ENCODE data around the gene TMEM235.

The TMEM235 gene

DNA sequence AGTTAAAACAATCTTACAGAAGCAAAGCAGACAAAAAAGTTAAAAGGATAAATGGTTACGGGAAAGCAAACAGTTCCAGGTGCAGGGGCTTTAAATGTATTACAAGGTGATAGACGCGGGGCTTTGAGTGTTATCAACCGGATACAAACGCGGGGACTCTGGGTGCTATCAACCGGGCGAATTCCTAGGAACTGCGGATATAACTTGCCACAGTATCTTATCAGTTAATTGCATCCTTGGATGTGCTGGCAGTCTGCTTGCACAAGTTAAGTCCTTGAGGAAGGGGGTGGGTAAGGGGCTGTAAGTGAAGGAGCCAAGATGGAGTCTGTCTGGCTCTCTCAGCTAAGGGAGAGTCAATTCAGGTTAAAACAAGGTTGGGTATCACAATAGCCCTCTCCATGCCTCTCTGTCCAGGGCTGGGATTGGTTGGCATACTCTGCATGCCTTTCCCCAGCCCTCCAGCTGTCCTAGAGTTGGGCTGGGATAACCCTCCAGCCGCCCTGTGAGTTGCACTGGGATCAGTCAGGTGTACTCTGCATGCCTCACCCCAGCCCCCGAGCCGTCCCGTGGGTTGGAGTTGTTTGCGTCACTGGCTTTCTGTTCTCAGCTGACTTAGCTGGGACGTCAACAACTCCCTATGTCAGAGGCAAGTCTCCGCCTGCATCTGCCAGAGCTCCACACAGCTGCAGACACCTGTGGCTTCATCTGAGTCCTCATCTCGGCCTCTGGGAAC is 40.9 kb downstream of the TMEM235 start:
- peak in 2 of 3 experiments; percentile 41 to 50 for DNase-seq (ENCODE audit: low read depth in 3 of 3)

DNA sequence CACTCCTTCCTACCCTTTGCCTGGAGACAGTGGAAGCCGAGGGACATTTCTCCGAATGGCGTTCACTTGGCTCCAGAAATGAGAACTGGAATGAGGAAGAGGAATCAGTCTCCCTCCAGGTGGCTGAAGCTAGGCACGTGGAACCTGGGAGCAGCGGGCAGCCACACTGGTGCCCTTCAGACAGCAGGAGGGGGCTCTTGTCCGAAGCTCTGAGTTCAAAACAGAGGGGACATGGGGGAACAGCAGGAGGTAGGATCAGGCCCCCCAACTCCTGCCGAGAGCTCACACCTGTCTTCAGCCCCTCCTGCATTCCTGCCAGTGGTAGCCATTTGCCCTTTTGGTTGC is 41.5 kb downstream of the TMEM235 start:
- DNase-seq (ENCODE audit: low read depth in 3 of 3): no peak

DNA sequence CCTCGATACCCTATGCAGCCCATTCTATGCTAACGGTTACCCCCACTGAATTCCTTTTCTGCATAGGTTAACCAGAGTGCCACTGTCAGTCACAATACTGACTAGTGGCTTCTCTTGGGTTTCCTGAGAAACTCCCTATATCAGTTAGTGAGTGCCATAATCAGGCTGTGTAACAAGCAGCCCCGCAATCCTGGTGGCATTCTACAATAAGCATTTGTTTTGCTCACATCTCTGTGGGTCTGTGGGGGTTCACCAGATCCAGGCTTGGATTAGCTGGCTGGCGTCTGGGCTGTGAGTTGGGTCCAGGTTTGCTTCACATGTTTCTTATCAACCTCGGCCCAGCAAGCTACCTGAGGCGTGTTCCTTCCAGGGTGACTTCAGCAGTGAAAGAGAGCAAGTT is 42.4 kb downstream of the TMEM235 start:
- no peak for DNase-seq (ENCODE audit: low read depth in 3 of 3)

DNA sequence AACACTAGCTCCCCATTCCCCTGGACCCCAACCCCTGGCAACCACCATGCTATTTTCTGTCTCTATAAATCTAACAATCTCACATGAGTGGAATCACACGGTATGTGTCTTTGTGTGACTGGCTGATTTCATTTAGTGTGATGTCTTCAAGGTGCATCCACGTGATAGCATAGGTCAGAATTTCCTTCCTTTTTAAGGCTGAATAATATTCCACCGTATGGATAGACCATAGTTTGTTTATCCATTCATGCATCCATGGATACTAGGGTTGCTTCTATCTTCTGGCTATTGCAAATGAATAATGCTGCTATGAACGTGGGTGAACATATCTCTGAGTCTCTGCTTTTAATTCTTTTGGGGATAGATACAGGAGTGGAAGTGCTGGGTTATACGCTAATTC is 43.9 kb downstream of the TMEM235 start:
- no peak for DNase-seq (ENCODE audit: low read depth in 3 of 3)

DNA sequence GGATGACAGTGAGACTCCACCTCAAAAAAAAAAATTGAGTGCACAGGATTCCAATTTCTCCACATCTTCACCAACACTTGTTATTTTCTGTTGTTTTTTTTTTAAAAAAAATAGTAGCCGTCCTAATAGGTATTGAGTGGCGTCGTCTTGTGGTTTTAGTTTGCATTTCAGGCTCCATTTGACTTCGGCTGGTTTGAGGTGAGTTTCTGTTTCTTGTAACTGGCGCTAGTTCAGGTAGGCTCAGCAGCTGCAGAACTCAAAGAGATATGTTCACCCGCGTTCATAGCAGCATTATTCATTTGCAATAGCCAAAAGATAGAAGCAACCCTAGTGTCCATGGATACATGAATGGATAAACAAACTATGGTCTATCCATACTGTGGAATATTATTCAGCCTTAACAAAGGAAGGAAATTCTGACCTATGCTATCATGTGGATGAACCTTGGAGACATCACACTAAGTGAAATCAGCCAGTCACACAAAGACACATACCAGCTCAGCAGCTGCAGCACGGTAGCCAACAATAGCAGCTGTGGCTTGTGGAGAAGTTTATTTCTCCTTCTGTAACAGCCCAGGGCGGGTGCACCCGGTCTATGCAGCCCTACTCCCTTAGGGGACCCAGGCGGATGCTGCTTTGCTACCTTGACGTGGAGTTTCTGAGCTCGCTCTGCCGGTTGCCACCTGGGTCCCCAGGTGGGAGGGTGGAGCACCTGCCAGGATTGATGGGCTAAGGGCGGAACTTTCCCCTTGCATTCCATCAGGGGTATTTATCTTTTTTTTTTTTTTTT is 44.9 kb downstream of the TMEM235 start:
- no peak for DNase-seq (ENCODE audit: low read depth in 3 of 3)

DNA sequence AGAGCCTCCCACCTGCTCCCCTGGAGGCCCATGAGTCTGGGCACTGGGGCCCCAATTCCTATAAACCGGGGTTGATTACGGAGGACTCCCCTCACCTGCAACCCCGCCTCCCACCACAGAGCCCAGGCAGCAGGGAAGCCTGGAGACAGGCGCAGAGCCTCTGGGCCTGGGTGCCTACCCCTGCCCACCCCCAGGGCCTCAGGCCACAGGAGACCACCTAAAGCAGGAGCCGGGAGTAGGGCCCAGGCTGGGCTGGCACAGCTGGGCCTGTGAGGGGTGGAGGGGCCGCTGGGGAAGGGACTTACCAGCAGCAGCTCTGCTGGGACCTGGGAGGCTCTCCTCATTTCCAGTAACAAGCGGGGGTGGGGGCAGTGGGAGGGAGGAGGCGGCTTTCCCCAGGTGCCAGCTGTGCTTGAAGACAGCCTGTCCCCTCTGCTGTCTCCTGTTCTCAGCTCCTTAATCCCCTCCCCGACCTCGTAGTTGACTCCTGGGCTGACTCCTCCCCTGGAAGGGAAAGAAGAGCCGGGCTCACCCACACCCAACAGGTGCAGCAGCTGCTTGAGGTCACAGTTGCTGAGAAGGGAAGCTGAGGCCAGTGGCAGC is 46.8 kb downstream of the TMEM235 start:
- DNase-seq (ENCODE audit: low read depth in 3 of 3): no peak

DNA sequence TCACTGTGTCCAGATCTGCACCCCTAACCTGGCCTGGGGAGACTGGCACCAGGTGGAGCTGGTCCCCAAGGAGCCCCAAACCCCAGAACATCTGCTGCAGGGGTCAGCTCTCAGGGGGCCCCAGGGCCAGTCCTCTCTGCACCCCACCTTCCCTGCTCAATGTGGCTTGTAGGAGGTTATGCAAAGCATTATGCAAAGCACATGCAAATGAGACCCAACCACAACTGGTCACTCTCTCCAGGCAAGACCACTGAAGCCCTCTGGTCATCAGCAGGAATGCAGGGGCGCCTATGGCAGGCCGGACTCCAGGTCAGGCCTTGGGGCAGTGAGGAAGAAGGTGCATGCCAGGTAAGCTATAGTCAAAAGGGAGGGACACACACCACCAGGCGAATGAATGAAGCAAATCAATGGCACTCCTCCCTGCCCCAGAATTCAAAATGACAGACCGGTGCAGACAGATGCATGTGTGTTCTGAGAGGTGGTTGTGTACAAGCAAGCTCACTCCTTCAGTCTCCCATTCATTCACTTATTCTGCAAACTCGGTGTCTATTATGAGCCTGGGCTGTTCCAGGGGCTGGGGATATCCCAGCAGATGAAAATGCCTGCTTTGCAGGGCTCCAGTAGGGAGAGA is 48.0 kb downstream of the TMEM235 start:
- no peak for DNase-seq (ENCODE audit: low read depth in 3 of 3)

DNA sequence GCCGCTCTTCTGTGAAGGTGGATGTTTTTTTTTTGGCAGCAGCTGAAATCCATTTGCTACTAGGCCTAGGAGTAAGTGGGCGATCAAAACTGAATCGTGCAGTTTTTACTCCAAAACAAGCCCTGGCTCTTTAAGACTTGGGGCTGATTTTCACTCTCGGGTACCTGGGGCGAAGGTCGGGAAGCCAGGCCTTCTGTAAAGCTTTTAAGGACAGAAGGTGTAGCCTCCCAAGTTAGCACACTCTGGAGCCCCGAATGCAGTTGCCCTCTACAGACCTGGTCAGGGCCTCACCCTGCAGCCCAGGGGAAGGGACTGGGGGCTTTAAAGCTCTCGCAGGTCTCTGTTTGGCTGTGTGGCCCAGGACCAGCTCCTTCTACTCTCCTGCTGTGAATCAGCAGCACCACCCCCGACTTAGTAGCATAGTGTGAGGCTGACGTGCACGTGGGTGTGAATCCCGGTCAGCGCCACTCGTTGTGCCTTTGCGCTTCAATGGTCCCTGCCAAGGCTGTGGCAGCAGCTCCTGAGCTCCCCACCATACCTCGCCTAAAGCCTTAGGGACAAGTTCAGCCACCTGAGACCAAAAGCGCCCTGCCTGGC is 49.9 kb downstream of the TMEM235 start:
- DNase-seq (ENCODE audit: low read depth in 3 of 3): no peak

DNA sequence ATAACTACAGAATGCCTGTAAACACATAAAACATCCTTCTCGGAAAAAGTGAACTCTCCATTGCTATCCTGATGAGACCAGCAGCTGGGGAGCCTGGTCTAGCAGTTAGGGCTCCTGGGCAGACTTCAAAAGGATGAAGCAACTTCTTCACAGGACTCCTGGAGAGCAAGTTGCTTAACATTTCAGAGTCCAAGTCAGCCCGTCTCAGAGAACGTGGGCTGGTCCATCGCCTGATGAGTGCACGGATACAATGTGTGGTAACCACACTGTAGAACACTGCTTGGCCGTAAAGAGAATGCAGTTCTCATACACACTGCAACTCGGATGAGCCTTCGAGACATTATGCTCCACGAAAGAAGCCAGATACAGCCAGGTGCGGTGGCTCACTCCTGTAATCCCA is 52.7 kb downstream of the TMEM235 start:
- no peak for DNase-seq (ENCODE audit: low read depth in 3 of 3)

DNA sequence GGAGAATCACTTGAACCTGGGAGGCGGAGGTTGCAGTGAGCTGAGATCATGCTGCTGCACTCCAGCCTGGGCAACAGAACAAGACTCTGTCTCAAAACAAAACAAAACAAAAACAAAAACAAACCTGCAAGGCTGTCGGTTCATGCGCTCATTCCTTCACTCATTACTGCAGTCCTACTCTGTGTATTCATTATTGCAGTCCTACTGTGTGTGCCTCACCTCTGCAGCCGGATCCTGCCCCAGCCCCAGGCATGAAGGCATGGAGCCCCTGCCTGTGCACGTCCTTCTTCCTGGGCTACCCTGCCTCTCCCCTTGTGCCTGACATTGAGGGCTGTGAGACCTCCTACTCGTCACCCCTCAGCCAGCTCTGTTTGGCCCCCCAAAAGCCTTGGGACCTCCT is 57.6 kb downstream of the TMEM235 start:
- DNase-seq (ENCODE audit: low read depth in 3 of 3): no peak

DNA sequence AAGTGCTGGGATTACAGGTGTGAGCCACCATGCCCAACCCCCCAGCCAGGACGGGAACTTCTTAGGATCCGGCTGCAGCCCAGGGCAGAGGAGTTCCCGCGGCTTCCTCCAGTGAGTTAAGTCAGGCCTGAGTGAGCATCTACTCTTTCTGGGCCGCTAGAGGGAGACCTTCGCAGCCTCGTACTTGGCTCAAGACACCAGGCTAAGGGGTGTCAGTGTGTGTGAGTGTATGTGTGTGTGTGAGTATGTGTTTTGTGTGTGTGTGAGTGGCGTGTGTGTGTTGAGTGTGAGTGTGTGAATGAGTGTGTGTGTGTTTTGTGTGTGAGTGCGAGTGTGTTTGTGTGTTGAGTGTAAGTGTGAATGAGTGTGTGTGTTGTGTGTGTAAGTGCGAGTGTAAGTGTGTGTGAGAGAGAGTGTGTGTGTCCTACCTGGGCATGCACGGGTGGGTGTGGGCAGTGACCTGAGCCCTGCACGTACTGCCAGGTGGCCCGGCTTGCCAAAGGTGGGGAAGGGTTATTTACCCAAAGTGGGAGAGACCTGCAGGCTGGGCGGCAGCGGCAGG is 58.5 kb downstream of the TMEM235 start:
- DNase-seq (ENCODE audit: low read depth in 3 of 3): peak; percentile 36 to 59 (median 55)

Data from stimulated activated CD4-positive, alpha-beta T cell treated with anti-CD3 and anti-CD28 coated beads, TNF-alpha, amount 100 ng/mL, for 4 hours (primary cell).